ENCODE measurements around the gene SKAP1.
"Not testable (repeated sequence)": the region's sequence is repeated elsewhere in the genome, so short reads cannot be mapped to it uniquely, and the experiment has no call there.

Gene SKAP1

DNA sequence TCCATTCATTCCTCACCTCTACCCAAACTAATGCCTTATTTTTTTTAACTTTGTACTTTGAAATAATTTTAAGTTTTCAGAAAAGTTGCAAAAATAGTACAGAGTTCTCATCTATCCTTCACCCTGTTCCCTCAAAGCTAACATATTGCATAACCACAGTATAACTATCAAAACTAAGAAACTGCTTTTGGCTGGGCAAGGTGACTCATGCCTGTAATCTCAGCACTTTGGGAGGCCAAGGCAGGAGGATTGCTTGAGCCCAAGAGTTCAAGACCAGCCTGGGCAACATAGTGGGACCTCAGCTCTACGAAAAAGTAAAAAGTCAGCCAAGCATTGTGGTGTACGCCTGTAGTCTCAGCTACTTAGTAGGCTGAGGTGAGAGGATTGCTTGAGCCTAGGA lies 147.7 kb downstream of the SKAP1 start:
- DNase-seq (ENCODE audit: low read depth): no peak

DNA sequence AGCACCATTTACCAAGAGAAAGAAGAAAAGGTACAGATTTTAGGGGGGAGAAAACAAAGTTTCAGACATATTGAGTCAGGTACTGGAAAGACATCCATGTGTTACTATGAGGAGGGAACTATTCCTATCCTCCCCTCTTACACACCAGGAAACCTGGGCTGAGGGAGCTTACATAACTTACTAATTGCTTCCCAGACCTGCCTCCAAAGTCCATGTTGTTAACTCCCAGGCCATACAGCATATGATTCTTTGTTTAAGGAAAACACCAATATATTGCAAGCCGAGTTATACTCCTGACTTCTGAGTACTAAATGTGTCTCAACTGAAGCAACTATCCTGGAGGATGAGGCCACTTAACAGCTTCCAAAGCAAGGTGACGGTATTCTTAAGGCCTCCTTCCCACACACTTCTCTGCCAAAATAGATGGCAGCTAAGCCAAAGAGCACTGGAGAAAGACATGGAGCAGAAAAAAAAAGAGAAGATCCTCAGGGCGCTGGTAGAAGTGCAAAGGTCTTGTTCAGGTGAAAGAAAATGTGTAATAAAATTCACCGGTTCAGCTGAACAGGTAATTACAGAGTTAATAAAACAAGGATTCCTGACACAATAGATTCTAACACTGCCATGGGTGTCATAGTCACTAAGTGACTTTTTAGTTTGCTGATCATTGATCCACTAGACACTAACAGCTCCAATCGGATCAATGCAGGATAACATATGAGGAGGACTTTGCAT lies 151.1 kb downstream of the SKAP1 start:
- no peak for DNase-seq (ENCODE audit: low read depth)

DNA sequence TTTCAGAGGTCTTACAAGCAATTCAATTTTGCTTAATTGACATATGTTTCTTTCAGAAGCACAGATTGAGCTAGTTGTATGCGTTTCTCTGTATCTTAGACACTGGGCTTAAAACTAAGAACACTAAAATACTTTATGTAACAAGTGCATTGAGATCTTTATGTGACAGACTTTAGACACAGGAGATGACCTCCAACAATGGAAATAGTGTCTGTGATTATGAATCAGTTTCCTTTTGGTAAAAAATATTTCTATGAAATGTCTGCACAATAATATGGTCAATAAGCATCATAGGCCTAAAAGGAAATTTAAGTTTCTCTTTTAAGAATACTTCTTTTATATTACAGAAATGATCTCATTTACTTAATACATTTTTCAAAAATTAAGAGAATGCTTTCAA lies 153.2 kb downstream of the SKAP1 start:
- no peak for DNase-seq (ENCODE audit: low read depth)

DNA sequence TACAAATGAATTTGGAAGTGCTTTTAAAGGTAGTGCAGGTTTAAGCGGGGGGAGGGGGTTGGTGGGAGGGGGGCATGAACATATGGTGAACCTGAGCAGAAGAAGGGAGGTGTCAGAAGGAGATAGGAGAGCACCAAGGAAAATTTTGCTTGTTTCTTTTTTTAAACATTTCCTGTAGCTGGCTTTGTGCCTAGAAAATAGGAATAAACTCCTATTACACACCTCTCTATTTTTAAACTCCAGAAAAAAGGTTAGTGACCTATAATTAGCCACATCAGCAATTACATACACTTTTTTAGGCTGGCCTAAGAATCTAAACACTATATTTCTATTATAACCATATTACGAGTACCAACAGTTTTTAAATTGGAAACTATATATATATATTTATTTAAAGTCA lies 159.1 kb downstream of the SKAP1 start:
- no peak for DNase-seq (ENCODE audit: low read depth)

DNA sequence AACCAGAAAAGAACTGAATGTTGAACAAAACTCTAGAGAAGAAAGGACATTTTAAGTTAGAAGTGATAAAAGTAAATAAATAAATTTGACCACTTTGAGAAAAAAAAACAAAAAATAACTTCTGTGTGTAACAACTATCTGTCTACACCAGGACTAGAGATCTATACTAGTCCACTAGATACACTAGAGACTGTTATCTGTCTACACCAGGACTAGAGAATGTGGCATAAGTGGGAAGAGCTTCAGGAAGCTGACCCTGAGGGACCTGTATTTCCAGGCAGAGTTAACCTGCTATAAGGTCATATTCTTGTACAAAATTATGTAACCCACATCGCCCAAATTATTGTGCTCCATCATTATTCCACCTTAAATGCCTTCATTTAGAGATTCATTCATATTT lies 160.8 kb downstream of the SKAP1 start:
- DNase-seq (ENCODE audit: low read depth): no peak

DNA sequence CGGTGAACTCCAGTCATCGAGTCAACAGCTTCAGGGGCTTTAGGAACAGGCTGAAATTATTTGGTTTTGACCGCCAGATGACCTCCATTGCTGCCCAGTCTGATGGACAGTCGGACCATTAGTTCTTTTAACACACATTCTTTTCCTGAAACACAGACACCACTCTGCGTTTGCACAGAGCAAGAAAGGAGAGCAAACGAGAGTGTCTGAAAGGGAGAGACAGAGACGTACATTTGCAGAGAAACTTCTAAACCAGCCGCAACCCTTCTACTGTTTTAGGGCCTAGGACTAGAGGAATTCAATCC lies 166.3 kb downstream of the SKAP1 start:
- no peak for DNase-seq (ENCODE audit: low read depth)

DNA sequence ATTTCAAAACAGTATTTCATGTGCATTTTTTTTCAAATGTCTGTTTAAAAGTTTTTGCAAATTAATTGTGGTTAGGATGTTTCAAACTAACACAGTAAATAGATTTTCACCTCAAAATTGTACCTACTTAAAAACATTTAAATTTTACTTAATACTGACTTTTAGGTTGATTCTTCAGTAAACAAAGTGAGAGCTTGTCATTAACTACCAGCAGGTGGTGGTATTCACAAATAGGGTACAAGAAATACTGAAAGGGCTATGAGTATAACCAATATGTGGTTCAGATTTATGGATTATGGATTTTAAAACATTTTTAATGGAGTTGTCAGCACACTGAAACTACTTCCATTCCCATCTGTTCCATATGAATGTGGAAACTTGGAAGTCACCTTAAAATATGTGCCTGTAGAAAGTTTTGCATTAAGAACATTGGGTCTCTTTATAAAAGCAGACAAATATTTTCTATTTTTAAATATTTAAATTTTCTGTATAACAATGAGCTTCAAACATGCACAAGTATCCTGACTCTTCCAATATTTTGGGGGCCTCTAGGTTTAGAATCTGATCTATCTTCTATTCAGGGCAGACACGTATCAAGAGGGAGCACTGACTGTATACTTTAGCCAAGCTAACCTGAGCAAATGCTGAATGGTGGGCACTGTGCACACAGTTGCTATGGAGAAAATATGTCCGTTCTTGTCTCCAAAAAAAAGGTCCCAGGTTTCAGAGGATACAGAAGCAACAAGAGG lies 166.9 kb downstream of the SKAP1 start:
- DNase-seq (ENCODE audit: low read depth): no peak

DNA sequence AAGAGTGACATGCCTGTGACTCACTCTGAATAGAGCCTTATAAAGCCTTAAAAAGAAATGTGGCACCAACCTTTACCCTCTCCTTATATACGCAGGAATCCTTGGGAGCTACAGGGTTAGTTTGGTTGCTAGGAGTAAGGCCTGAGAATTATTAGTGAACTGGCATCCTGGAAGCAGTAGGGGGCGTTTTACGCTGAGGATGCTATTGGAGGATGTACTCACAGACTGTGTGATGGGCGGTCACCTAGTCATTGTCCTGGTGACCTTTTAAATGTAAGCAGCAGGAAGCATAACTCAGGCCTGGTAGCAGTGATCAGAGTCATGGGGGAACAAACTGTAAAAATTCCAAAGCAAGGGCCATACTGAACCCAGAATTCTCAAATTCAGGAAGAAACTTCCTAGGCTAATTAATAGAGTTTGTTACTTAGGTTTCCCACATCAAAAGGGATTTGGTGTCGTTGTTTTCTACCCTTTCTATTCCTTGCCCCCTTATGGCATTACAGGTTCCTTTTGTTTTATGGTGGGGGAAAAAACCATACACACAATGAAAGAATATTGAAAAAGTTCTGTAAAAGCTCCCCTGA lies 168.6 kb downstream of the SKAP1 start:
- DNase-seq (ENCODE audit: low read depth): no peak

DNA sequence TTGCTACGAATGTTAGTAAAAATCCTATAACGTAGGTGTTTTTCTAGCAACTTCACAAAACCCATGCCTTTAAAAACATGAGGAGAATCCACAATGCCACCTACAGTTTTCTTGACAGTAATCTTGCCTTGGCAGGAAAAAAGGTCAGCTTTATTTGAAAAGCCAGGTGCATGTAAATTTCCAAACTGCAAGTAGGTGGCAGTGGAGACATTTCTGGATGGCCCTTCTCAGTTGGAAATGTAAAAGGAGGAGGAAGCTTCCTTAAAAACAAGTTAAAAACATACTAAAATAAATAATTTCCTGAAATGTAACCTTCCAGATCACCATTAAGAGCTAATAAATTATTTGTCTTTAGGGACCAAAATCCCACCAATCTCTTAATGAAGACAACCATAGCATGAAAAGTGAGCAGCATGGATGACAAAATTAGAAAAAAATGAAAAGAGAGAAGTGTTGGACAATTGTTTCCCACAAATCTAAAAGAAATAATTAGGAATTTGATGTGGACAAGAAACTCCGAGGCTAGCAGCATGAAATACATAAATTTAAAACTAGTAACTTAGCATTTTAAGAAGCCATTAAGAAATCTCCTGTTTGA lies 170.2 kb downstream of the SKAP1 start:
- DNase-seq (ENCODE audit: low read depth): no peak

DNA sequence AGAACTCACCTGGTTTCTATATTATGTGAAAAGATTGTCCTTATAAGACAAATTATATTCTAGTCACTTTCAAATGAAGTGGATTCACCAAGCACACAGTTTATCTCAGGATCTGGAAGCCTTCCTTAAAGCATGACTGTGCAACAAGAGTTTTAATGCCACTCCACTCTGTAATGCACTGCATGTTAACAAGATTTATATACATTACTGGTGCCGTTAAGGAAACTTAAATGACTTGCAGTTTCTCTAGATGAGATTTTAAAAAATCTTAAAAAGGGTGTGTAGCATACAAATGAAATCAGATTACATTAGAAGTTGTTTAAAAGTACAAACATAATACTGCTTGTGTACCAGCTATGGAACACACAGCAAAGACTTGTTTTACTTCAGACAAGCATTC lies 171.7 kb downstream of the SKAP1 start:
- DNase-seq (ENCODE audit: low read depth): no peak

DNA sequence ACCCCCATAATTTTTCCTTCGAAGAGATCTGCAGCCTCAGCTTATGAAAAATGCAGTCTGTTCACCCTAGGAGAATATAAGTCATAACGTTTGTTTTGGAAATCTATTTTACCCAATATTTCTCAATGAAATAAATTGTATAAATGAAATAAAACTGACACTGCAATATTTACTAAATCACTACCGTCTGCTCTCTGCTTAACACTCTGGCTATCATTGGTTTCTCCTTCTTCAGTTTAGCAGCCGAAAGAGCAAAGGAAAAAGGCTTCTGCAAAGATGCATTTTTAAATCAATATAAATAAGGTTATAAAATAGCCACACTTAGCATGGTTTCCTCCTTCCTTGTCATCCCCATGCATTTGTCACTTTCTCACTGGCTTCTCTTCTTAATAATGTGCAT lies 174.3 kb downstream of the SKAP1 start:
- DNase-seq (ENCODE audit: low read depth): no peak

DNA sequence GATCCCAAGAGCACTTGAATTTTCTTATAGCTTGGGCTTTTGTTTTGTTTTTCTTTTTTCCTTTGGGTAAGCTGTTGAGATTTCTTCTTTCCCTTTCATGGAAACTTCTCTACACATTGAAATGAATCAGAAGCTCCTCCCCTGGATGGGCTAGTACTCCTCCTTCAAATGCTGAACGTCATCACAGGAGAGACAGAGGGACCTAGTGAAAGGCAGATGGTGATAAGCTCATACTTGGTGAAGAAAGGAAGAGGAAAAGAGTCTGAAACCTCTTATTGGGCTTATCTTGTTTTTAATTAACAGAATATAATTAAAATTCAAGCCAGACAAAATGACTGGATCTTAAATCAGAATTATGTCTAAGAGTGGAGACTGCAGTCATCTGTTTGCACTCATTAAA lies 175.1 kb downstream of the SKAP1 start:
- DNase-seq (ENCODE audit: low read depth): no peak

DNA sequence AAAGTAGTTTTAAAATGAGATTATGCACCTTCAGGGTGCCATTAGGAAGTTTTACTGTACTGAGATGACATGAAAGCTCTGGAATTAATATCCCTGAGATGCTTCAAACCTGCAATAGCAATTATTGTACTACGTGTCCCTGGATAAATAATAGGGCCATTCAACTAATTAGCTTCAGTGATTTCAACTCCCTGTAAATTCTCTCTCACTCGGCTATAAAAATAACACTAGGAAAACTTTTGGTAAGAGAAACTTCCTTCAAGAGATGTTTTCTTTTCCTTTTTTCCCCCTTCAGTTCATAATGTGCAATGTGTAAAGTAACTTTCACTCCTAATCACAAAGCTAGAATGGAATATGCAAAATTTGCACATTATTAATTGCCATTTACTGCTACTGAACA lies 176.0 kb downstream of the SKAP1 start:
- no peak for DNase-seq (ENCODE audit: low read depth)

DNA sequence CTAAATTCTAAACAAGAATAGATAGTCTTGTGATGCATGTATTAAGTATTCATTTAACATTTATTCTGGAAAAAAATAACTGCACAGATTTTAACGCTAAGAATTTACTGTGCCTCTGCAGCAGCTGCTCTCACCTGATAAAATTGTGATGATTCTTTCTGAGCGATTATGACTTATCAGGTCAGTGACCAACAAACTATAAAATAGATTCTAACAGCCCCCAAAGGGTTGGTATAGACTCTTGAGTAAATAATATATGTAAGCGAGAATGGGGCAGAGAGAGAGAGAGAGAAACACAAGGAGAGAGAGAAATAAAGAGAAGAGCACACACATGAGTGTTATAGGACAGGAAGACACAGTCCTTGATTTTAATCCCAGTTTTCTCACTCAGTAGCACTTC lies 178.1 kb downstream of the SKAP1 start:
- DNase-seq (ENCODE audit: low read depth): no peak

DNA sequence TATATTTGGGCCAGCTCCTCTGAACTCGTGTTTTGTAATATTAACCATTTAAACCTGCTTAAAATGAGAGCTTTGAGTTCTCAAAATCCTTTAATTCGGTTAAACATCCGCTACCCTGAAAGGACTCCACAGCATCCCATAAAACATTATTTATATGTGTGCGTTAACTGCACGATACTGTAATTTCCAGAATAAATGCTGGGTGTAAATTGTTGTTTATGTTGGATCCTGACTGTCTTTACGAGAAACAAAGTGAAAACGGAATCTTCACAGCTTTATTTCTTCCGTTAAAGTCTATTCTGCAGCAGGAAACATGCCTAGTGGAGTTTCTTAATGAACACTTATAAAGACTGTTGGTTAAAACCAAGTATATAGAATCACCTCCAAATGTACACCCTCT lies 179.1 kb downstream of the SKAP1 start:
- no peak for DNase-seq (ENCODE audit: low read depth)

DNA sequence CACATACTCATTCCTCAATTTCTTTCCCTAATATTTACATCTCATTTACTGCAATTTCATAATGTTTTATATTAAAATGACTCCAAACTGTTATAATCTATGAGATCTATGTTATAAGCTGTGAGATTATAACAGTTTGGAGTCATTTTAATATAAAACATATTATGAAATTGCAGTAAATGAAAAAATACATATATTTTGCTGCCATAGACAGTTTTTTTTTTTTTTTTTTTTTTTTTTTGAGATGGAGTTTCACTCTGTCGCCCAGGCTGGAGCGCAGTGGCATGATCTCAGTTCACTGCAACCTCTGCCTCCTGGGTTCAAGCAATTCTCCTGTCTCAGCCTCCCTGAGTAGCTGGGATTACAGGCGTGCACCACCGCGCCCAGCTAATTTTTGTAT lies 180.0 kb downstream of the SKAP1 start:
- DNase-seq (ENCODE audit: low read depth): not testable (repeated sequence)

DNA sequence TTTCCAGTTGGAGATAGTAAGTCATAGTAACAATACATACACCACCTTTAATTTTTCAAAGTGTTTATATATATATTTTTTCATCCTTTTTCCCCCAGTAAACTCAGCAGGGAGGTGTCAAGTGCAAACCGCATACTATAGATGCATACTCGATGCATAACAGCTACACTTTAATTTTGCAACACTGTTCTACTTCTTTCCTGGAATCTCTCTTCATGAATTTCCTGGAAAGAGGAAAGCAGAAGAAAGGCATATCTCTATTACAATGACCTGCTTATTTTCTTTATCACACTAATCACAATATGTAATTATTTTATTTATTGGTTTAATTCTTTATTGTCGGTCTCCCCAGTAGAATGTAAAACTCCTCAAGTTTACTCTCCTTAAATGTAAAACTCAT lies 182.4 kb downstream of the SKAP1 start:
- no peak for DNase-seq (ENCODE audit: low read depth)

DNA sequence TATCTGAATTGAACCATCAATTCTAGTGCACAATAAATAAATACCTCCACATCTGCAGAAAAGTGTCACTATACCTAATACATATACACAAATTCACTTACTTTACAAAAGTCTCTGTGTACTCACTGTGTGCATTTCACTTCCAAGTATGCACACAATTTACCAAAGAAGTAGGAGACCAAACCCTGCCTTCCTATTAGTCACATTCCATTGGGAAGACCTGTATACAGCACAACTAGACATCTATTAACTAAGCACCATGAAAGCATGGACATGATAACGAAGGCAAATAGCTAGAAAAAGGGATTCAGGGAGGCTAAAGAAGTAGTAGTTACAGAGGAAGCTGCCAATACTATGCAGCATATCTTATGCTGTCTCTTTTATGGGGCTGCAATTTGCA lies 183.0 kb downstream of the SKAP1 start:
- no peak for DNase-seq (ENCODE audit: low read depth)

DNA sequence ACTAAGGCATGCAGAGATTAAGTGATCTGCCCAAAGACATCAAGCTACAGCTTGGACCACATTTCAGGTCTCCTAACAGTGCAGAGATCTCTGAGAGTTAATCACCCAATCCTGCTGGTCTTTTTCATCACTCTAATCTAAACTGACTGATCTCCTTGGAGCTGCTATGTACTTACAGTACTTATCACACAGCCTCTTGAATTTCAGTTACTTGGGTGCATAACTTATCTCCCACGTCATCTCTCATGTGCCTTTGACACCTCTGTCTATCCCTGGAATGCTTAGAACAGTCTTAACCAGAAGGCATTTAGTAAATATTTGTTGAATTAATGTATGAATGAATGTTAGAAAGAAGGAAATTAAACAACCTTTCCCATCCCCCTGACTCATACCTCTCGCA lies 183.4 kb downstream of the SKAP1 start:
- DNase-seq (ENCODE audit: low read depth): no peak

DNA sequence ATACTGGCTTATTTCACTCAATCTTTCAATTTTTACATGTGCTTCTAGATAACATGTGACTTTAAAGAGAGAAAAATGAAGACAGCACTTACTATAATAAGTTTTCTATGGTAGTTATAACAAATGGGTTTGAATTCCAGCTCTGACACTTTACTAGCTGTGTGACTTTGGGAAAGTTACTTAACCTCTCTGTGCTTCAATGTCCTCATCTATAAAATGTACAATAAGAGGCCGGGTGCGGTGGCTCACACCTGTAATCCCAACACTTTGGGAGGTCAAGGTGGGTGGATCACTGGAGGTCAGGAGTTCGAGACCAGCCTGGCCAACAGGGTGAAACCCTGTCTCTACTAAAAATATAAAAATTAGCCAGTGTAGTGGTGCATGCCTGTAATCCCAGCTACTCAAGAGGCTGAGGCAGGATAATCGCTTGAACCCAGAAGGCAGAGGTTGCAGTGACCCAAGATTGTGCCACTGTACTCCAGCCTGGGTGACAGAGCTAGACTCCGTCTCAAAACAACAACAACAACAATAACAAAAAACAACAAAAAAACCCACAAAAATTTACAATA lies 184.5 kb downstream of the SKAP1 start:
- DNase-seq (ENCODE audit: low read depth): not testable (repeated sequence)

DNA sequence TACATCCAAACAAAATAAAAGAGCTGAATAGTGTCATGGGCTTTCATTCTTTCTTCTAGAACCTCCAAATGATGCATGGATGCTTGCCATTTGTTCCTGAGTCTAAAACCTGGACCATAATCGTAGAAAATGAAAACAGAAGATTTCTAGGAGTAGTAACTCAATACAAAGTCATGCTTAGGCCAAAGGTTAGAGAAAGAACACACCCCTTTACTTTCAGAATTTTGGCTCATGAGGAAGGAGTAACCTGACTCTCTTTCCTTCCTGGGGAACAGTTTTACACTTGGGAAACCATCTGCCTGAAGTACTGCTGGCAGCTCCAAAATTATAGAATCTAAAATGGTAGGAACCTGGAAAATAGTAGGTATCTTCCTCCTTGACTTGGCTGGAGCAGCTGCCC lies 185.2 kb downstream of the SKAP1 start:
- DNase-seq (ENCODE audit: low read depth): no peak

DNA sequence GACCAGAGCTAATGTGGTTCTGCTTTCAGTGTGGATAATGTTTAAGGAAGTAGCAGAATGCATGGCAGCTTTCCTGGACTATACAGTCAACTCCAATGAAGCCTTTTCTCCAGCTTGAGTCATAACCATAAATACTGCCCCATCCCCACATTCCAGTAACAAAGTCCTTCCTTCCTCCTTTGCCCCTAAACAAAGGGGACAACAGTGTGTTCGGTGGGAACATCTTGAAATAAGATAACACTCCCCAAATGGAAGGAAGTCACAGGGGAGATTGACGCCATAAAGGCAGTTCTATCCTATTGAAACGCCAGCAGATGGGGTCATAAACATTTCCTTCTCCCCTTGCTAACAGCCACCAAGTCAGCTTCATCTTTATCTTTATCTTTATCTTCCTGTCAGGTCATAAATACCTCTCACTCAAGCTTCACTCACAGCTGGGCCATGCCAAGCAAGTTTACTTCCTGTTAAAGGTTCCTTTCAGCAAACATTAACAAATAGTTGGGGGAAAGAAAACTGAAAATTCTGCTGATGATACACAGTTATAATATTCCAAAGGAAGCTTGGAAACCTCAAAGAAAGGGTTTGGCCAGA lies 185.8 kb downstream of the SKAP1 start:
- DNase-seq (ENCODE audit: low read depth): no peak
